HepG2 (cell line): ENCODE measurements around the gene FKBP10. TPM values are rescaled to one million over a fixed set of nuclear protein-coding genes. Genes with fewer than 3 reads are reported as not detected.
A peak's percentile ranks its signal among the peaks of the same experiment; 100 is the strongest.

ENCODE experiments used
- AFF4 ChIP-seq: sonication (generic); formaldehyde crosslinking; IDR thresholded peaks from 2 replicates; pipeline ENCODE4 v1.4.0; 2020; ENCODE audit warnings: missing genetic modification reagents
- ARID4A ChIP-seq: sonication (generic); formaldehyde crosslinking; IDR thresholded peaks from 2 replicates; pipeline ENCODE4 v1.5.0; 2020; ENCODE audit warnings: mild to moderate bottlenecking, missing genetic modification reagents, borderline replicate concordance
- CREBL2 ChIP-seq: sonication (generic); formaldehyde crosslinking; IDR thresholded peaks from 2 replicates; pipeline ENCODE4 v1.8.1; 2023; ENCODE audit warnings: missing genetic modification reagents, mild to moderate bottlenecking, borderline replicate concordance
- EHMT2 ChIP-seq: fragments of 200-600 bp; sonication (generic); IDR thresholded peaks from 2 replicates; pipeline ENCODE4 v1.7.0; 2017; ENCODE audit warnings: antibody characterized with exemption, low read depth, low read length, borderline replicate concordance
- FOXO1 ChIP-seq: sonication (generic); formaldehyde crosslinking; IDR thresholded peaks from 2 replicates; pipeline ENCODE4 v1.4.0; 2020; ENCODE audit warnings: missing genetic modification reagents
- REST ChIP-seq, 2 experiments: IDR thresholded peaks; 2 replicates each; pipeline ENCODE4 v1.6.1; 2011 to 2012; ENCODE audit warnings: low read length in 2 of 2, borderline replicate concordance in 1 of 2, low read depth in 1 of 2, mild to moderate bottlenecking in 1 of 2, moderate library complexity in 1 of 2
- SMAD1 ChIP-seq: sonication (generic); formaldehyde crosslinking; IDR thresholded peaks from 2 replicates; pipeline ENCODE4 v1.4.0; 2020; ENCODE audit warnings: missing genetic modification reagents, low read depth, mild to moderate bottlenecking, borderline replicate concordance
- UBTF ChIP-seq: sonication (generic); formaldehyde crosslinking; IDR thresholded peaks from 2 replicates; pipeline ENCODE4 v1.4.0; 2020; ENCODE audit warnings: mild to moderate bottlenecking, missing genetic modification reagents
- ZNF3 ChIP-seq: IDR thresholded peaks from 2 replicates; pipeline ENCODE4 v1.7.0; 2017; ENCODE audit warnings: inconsistent platforms
- ZNF746 ChIP-seq: sonication (generic); formaldehyde crosslinking; IDR thresholded peaks from 2 replicates; pipeline ENCODE4 v1.8.0; 2022; ENCODE audit warnings: mild to moderate bottlenecking, missing genetic modification reagents
- ZNF784 ChIP-seq: sonication (generic); formaldehyde crosslinking; IDR thresholded peaks from 2 replicates; pipeline ENCODE4 v1.5.1; 2020; ENCODE audit warnings: missing genetic modification reagents, mild to moderate bottlenecking, borderline replicate concordance
- polyA plus RNA-seq, 8 experiments: library from polyadenylated mRNA; depleted of rRNA in 3 of 8; stranded (reverse) in 7 of 8; unstranded in 1 of 8; fragments of >200 nt; fragmentation: Illumina TruSeq in 4 of 8; extraction: Trizol in 4 of 8; gene quantifications; 2 replicates each; pipeline versions ENCODE4 v1.2.1 to v1.2.3, GENCODE V29; 2011 to 2016; ENCODE audit warnings: low read depth in 4 of 8, missing spikeins in 1 of 8, mixed read lengths in 1 of 8; ENCODE audit not compliant: insufficient read depth in 1 of 8
- total RNA-seq, 5 experiments: library from RNA; depleted of rRNA; stranded (reverse); fragments of >200 nt; fragmentation: Illumina TruSeq; extraction: Trizol; gene quantifications; 2 replicates each; pipeline ENCODE4 v1.2.3, GENCODE V29; 2016; ENCODE audit warnings: low read depth in 1 of 5

FKBP10 gene
- total and polyA plus RNA-seq, 2 of the 13 experiments (the other 11 are each of a cell fraction or from before 2014, with no cell fraction given) = 149 to 573 TPM

GRCh38 chr17:41793784-41794539, 18.8 kb upstream of the FKBP10 start (continued):
- no peak for TF ChIP-seq ARID4A
- TF ChIP-seq CREBL2 (CRISPR knock-in tag) = no peak
- 0 out of 4 replicates have a peak, but pooled peaks of 1 of the 2 experiments have one; percentile 10 for TF ChIP-seq REST (IDR thresholded peaks at IDR 0.05; ENCODE audit: borderline replicate concordance in 1 of 2, low read depth in 1 of 2, low read length in 2 of 2)
- TF ChIP-seq ZNF784 (CRISPR knock-in tag) = 0 out of 2 replicates have a peak, but pooled peaks have one; percentile 5
- no peak for TF ChIP-seq FOXO1 (CRISPR knock-in tag)
- peak; percentile 28; the same call in 1 of the 2 replicates for TF ChIP-seq ZNF746 (CRISPR knock-in tag)
- no peak for TF ChIP-seq UBTF
- TF ChIP-seq EHMT2 = no peak
- no peak for TF ChIP-seq ZNF3 (CRISPR knock-in tag)
- TF ChIP-seq SMAD1 = no peak
- no peak for TF ChIP-seq AFF4
